Fibroblast of peridontal ligament (primary cell): ENCODE results near the gene ROR1.

Experiments
- DNase-seq: peaks from one replicate; pipeline ENCODE4 v3.0.0-alpha.2; 2010; ENCODE audit errors: extremely low read depth

The ROR1 gene

GRCh38 chr1:64051796-64052195 lies 278.0 kb downstream of the ROR1 start:
- DNase-seq = no peak

GRCh38 chr1:64052777-64053176 lies 279.0 kb downstream of the ROR1 start:
- no peak for DNase-seq

GRCh38 chr1:64055310-64055709 lies 281.5 kb downstream of the ROR1 start:
- DNase-seq = no peak

GRCh38 chr1:64059556-64059955 lies 285.7 kb downstream of the ROR1 start:
- no peak for DNase-seq

- no peak for DNase-seq
These were observed 286.9 kb downstream of the ROR1 start for GRCh38 chr1:64060611-64061302.

GRCh38 chr1:64061430-64062104 lies 287.8 kb downstream of the ROR1 start:
- no peak for DNase-seq

- no peak for DNase-seq
These were observed 288.7 kb downstream of the ROR1 start for GRCh38 chr1:64062529-64062928.

- DNase-seq = no peak
These were observed 289.2 kb downstream of the ROR1 start for GRCh38 chr1:64062941-64063581.

- no peak for DNase-seq
These were observed 291.8 kb downstream of the ROR1 start for GRCh38 chr1:64065571-64065970.

GRCh38 chr1:64072089-64072793 lies 298.4 kb downstream of the ROR1 start:
- DNase-seq = no peak

GRCh38 chr1:64073705-64074104 lies 299.9 kb downstream of the ROR1 start:
- DNase-seq = no peak

GRCh38 chr1:64074767-64075166 lies 300.9 kb downstream of the ROR1 start:
- no peak for DNase-seq

- no peak for DNase-seq
These were observed 303.6 kb downstream of the ROR1 start for GRCh38 chr1:64077281-64077940.

GRCh38 chr1:64080941-64081562 lies 307.2 kb downstream of the ROR1 start:
- DNase-seq = peak; percentile 59

GRCh38 chr1:64082459-64082858 lies 308.6 kb downstream of the ROR1 start:
- peak; percentile 73 for DNase-seq

GRCh38 chr1:64084451-64084850 lies 310.6 kb downstream of the ROR1 start:
- DNase-seq = no peak

GRCh38 chr1:64087768-64088167 lies 314.0 kb downstream of the ROR1 start:
- DNase-seq = peak; percentile 79

- DNase-seq = no peak
These were observed 316.6 kb downstream of the ROR1 start for GRCh38 chr1:64090436-64090835.

GRCh38 chr1:64092851-64093371 lies 319.1 kb downstream of the ROR1 start:
- DNase-seq = no peak

GRCh38 chr1:64093941-64094340 lies 320.1 kb downstream of the ROR1 start:
- peak; percentile 87 for DNase-seq

- no peak for DNase-seq
These were observed 322.0 kb downstream of the ROR1 start for GRCh38 chr1:64095832-64096231.
